Muscle of leg (tissue), 11 donors: Measurements from ENCODE around the gene BID. TPM values are rescaled to one million over a fixed set of nuclear protein-coding genes. Genes with fewer than 3 reads are reported as not detected.

Experiments used
- DNase-seq: peaks from one replicate; pipeline ENCODE4 v3.0.0; 2013
- H3K27ac ChIP-seq: one replicate; pipeline ENCODE4 v1.5.1; 2013; ENCODE audit warnings: mild to moderate bottlenecking, low read length, control low read depth
- H3K27me3 ChIP-seq: one replicate; pipeline ENCODE4 v1.6.1; 2013; ENCODE audit warnings: low read length; ENCODE audit not compliant: control insufficient read depth, insufficient read depth
- H3K36me3 ChIP-seq: one replicate; pipeline ENCODE4 v1.6.1; 2013; ENCODE audit warnings: low read length; ENCODE audit not compliant: control insufficient read depth, insufficient read depth
- H3K4me1 ChIP-seq: one replicate; pipeline ENCODE4 v1.6.1; 2013; ENCODE audit warnings: low read length; ENCODE audit not compliant: control insufficient read depth, insufficient read depth
- H3K4me3 ChIP-seq: one replicate; pipeline ENCODE4 v1.5.1; 2013; ENCODE audit warnings: low read length, control low read depth
- H3K9me3 ChIP-seq: replicated peaks from 2 replicates; pipeline ENCODE4 v1.6.1; 2013; ENCODE audit warnings: low read depth, low read length; ENCODE audit not compliant: control insufficient read depth
- WGBS: methylation state at CpG from one replicate; pipeline ENCODE4 v1.1.5; 2013; ENCODE audit warnings: missing lambda C conversion rate; ENCODE audit not compliant: insufficient coverage; 5-methylcytosine and 5-hydroxymethylcytosine counted together
- polyA plus RNA-seq, 8 donors: library from polyadenylated mRNA; unstranded; fragments of 120-200 nt; gene quantifications; one replicate each; pipeline versions ENCODE4 v1.2.1 to v1.2.3, GENCODE V29; 2013; ENCODE audit warnings: inconsistent platforms in 1 of 8, low replicate concordance in 1 of 8; ENCODE audit not compliant: insufficient read length in 8 of 8, insufficient read depth in 1 of 8
- total RNA-seq: library from RNA; stranded (reverse); fragments of 120-200 nt; gene quantifications from one replicate; pipeline ENCODE4 v1.2.4, GENCODE V29; 2013

Gene BID
- total and polyA plus RNA-seq, 9 donors: 16.0 to 20.5 (median 18.0) TPM

DNA sequence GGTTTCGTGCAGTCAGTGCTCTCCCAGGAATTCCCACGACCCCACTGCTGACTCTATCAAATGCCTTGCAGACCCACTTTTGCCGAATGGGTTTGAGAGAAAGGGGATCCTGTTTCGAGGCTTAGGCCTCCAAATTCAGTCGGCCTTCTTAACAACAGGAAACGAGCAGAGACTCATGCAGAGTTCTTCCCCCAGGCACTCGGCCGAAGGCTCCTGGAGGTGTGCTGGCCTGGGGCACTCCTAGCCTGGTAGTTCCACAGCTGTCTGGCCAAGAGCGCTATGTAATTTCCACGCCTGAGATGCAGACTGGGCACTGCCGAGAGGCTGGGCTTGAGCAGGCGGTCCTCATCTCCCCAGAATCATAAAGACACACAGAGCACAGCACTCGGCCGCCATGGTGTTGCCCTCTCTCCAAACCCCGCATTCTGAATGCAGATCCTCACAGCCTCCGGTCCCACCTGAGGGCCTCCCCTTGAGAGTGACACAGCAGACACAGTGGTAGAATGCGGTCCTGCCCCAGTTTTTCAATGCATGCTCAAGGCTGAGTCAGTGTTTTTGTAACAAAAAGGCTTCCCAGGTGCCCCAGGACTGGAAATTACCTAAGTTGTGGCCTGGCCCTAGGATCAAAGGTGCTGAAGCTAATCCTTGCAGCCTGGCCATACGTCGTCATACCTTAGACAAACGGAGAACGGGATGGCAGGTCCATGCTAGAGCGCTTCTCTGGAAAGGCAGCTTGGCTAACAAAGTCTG, 30.2 kb upstream of the BID start:
- peaks cover 50% of the 10 kb centered on the region for H3K4me1 ChIP-seq
- no peaks in the 10 kb centered on the region for H3K27me3 ChIP-seq
- no peak overlapping the region for H3K27ac ChIP-seq
- no peak overlapping the region for H3K4me3 ChIP-seq
- no peak for DNase-seq
- H3K9me3 ChIP-seq: no peaks in the 10 kb centered on the region
- H3K36me3 ChIP-seq: peaks cover 31% of the 10 kb centered on the region
- WGBS: 80% methylated on average over 19 of the region's 22 CpGs

DNA sequence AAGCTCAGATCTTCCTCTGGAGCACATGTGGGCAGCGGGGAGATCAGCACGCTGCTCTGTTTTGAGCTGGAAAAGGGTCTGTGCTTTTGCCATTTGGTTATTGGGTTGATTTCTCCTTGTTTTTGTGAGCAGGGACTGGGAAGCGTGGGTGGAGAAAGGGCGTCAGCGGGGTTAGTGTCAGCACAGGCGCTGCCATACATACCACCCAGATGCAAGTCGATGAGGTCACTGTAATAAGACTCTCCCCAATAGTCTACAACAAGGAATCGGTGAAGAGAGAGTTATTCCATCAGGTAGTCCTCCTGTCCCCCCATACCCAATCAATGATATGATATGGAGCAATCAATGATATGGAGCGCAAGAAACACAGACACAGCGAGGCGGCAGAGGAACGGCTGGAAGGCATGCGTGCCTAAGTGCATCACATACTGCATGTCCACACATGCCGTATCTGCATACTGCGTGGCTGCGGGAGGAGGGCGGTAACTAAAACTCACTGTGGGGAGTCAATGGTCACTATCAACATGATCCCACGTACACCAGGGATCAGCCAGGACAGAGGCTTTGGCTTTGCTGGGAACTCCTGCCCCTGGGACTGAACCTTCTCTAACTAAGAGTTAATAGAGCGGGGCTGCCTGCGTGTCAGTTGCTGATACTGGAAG, 29.5 kb upstream of the BID start:
- Histone ChIP-seq H3K36me3 (peaks cover 26% of the 10 kb centered on the region), H3K4me1 (peaks cover 43% of the 10 kb centered on the region), H3K9me3 (no peaks in the 10 kb centered on the region), H3K4me3 (no peak overlapping the region), H3K27ac (no peak overlapping the region), H3K27me3 (no peaks in the 10 kb centered on the region)
- DNase-seq: no peak
- 90% methylated on average over 10 of the region's 20 CpGs for WGBS

DNA sequence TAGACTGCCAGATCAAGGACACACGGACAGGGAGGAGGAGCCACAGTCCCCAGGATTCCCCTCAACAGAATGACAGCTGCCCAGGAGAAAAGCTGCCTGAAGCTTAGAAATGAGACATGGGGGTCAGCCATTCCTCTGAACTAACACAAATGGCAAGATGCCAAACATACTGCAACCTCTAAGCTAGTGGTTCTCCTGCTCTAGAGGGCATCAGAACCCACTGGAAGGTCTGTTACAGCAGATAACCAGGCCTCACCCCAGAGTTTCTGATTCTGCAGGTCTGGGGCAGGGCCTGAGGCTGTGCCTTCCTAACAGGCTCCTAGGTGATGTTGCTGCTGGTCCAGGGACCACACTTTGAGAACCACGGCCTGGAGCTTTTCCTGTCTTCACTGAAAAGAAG, 28.6 kb upstream of the BID start:
- no peak overlapping the region for H3K27ac ChIP-seq
- DNase-seq: no peak
- 79% methylated on average over 2 of the region's 2 CpGs for WGBS
- H3K4me3 ChIP-seq: no peak overlapping the region
- no peaks in the 10 kb centered on the region for H3K9me3 ChIP-seq
- H3K36me3 ChIP-seq: peaks cover 21% of the 10 kb centered on the region
- H3K4me1 ChIP-seq: peaks cover 34% of the 10 kb centered on the region
- H3K27me3 ChIP-seq: no peaks in the 10 kb centered on the region

DNA sequence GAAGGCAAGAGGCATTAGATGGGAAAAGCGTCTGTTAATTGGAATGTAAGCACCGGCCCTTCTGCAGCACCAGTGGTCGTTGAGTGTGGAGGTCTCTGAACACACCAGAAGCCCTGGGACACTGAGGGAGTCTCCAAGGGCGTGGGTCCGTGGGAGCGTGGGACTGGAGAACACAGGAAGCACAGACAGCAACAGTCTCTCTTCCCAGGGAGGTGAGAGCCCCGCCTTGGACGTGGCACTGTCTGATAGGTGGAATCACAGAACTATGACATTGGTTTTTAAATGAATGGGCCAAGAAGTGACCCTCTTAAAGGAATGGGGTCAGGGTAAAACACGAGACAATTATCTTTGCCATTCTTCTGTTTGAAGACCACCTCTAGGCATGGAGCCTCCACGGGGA, 28.1 kb upstream of the BID start:
- H3K27me3 ChIP-seq: no peaks in the 10 kb centered on the region
- no peak overlapping the region for H3K4me3 ChIP-seq
- H3K4me1 ChIP-seq: peaks cover 30% of the 10 kb centered on the region
- 80% methylated on average over 3 of the region's 10 CpGs for WGBS
- H3K27ac ChIP-seq: no peak overlapping the region
- H3K36me3 ChIP-seq: peaks cover 21% of the 10 kb centered on the region
- no peak for DNase-seq
- H3K9me3 ChIP-seq: no peaks in the 10 kb centered on the region

DNA sequence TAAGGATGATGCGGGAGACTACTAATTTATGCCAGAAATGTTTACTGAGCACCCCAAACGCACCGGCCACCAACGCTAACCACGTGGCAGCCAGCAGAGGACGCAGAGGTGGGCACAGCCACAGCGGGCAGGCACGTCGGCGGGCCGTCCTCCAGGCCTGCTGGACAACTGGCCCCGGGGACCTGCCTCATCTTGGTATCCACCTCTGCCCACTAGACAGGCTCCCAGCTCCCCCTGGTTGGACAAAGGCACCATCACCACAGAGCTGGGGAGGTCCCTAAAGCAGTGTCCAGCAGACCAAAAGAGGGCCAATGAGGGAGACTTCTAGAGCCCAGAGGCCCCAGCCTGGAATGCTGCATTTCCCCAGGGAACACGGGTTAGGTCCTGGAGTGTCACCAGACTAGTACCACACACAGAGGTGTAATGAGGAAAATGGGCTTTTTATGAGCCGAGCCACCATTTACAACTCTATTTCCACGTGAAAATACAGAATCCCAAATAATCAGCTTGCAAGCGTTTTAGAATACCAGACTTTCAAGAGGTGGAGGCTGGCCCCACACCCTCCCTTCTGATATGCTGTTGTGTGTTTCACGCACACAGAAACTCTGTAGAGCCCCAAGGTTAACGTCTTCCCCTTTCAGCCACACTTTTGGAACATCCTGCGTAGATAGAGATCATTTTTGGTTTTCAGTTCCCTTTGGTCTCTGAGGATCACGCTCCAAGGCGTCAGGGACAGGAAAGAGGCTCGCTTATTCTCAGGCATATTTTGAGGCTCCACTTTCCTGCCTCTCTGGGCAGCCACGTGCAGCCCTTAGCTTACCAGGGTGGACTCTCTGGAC, 23.7 kb upstream of the BID start:
- peaks cover 9% of the 10 kb centered on the region for H3K4me1 ChIP-seq
- no peaks in the 10 kb centered on the region for H3K27me3 ChIP-seq
- no peaks in the 10 kb centered on the region for H3K9me3 ChIP-seq
- peak; percentile 78 for DNase-seq
- peaks cover 11% of the 10 kb centered on the region for H3K36me3 ChIP-seq
- H3K4me3 ChIP-seq: no peak overlapping the region
- no peak overlapping the region for H3K27ac ChIP-seq
- WGBS: 80% methylated on average over 17 of the region's 23 CpGs

DNA sequence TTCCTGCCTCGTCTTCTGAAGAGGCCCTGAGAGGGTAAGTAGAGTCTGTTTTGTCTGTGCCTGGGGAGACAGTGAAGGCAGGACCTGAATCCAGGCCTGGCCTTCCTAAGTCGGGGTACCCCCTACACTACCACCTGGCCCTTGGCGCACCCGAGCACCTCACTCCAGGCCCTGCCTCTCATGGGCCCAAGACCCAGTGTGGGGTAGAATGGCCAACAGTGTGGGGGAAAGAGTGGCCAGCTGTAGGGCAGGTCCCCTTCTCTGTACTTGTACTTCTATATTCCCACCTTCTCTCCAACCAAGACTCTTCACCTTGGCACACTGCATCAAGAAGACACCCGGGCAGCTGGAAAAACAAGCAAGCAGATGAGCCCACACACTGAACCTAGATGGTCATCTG, 22.4 kb upstream of the BID start:
- Histone ChIP-seq H3K27ac (no peak overlapping the region), H3K27me3 (no peaks in the 10 kb centered on the region), H3K4me3 (no peak overlapping the region), H3K36me3 (peaks cover 19% of the 10 kb centered on the region), H3K9me3 (no peaks in the 10 kb centered on the region), H3K4me1 (peaks cover 4% of the 10 kb centered on the region)
- 100% methylated on average over 1 of the region's 5 CpGs for WGBS
- no peak for DNase-seq

DNA sequence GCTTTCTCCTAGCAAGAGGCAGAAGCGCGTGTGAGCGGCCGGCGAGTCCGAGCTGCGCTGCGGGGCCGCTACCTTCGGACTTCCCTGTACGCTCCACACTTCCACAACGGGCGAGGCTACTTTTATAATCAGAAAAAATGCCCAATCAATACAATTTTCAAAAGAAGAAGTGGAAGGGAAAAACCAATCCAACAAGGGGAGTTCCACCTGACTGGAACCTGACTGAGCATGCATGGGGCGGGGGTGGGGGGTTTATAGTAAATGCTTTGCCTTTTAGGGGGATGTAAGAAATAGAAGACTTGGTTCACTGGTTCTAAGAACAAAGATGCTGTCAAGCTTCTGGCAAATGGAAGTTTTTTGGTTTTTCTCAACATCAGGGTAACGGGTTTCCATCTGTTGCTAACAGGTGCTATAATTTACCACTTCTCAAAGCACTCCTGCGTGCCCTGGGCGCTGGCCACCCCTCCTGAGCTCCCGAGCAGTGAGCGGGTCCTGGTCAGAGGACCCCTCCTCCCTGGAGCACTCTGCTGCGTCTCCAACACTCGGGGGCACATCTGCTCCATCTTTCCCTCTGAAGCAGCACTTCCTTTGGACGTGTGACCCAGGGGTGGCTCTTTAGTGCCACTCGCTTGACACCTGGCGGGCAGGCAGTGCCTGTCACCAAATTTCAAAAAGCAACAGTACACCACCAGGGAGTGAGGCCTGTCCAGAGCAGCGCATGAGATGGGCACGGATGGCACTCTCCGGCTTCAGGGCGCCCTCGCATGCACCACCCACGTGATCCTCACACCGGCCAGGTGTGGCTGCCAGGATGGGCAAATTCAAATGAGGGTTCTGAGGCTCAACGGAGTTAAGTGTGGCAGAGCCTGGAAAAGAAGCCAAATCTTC, 21.6 kb upstream of the BID start:
- Histone ChIP-seq H3K4me1 (peaks cover 4% of the 10 kb centered on the region), H3K27ac (no peak overlapping the region), H3K9me3 (no peaks in the 10 kb centered on the region), H3K27me3 (no peaks in the 10 kb centered on the region), H3K4me3 (no peak overlapping the region), H3K36me3 (peaks cover 24% of the 10 kb centered on the region)
- WGBS: 73% methylated on average over 19 of the region's 32 CpGs
- DNase-seq: no peak

DNA sequence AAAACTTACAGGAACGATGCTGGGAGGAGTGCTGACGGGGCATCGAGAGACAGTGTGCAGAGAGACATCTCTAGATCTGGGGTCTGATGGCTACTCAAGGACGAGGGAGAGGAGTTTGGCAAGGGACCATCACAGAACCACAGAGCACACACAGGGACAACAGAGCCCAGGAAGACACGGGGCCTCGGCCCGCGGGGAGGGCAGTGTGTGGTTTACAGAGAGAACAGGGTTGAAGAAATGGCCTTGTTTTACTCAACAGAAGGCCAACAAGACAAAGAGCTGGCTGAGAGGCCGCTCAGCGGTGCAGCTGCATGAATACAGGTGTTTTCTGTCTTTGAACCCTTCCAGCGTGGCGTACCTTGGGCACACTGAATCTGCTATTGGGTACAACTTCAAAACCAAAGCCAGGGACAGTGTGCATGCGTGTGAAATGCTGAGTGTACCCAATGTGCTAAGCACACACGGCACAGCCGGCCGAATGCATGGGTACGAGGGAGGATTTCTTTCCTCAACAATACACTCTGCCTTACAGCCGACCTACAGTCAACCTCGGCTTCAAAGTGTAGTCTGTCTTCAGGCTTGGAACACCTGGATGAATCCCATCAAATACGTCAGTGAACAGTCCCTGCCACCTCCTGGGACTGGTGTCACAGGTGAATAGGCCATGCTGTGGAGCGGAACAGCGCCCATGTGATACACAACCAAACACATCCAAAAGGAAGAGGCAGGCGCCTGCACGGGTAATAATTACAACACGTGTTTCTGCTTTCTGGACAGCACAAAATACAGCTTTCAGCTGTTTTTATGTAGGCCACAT, 20.7 kb upstream of the BID start:
- H3K27me3 ChIP-seq: no peaks in the 10 kb centered on the region
- 84% methylated on average over 20 of the region's 25 CpGs for WGBS
- peak; percentile 36 for DNase-seq
- no peak overlapping the region for H3K27ac ChIP-seq
- peaks cover 4% of the 10 kb centered on the region for H3K4me1 ChIP-seq
- peaks cover 33% of the 10 kb centered on the region for H3K36me3 ChIP-seq
- no peaks in the 10 kb centered on the region for H3K9me3 ChIP-seq
- H3K4me3 ChIP-seq: no peak overlapping the region

DNA sequence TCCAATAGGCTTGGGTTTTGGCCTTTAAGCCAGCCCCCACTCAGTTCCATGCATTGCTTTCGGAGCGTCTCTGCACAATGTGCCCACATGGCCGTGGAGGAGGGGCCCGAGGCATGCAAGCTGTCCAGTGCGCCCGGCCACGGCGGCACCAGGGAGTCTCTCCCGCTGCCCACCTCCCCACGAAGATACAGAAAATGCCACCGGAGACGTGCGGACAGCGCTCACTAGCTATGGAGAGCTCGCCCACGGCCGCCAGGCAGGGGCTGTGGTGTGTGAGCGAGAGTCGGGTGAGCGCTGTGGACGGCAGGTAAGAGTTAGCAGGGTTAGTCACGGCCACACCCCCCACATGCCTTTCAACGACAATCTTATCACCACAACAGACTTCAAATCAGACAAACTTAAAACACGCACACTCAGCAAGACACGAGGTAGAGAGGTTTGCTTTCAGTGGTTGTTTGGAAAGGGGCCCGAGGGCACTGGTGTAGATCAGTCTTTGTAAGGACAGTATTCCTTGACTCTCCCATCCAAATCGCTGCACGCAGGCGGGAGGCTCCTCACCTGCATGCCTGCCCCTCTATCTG, 18.7 kb upstream of the BID start:
- peaks cover 51% of the 10 kb centered on the region for H3K36me3 ChIP-seq
- WGBS: 93% methylated on average over 13 of the region's 29 CpGs

More for the DNA sequence above, 18.7 kb upstream of the BID start:
- no peaks in the 10 kb centered on the region for H3K4me1 ChIP-seq
- H3K9me3 ChIP-seq: no peaks in the 10 kb centered on the region
- H3K27me3 ChIP-seq: no peaks in the 10 kb centered on the region
- no peak overlapping the region for H3K4me3 ChIP-seq
- no peak overlapping the region for H3K27ac ChIP-seq
- no peak for DNase-seq
